GM10266 (cell line): ENCODE results near the gene SFXN3.
A peak's percentile ranks its signal among the peaks of the same experiment; 100 is the strongest.

Source experiments
- DNase-seq: peaks from one replicate; pipeline ENCODE4 v3.0.0; 2012; ENCODE audit errors: extremely low spot score
- TF ChIP-seq, protein P1 (sequence below): IDR thresholded peaks from 2 replicates; pipeline ENCODE4 v1.5.1; 2012; ENCODE audit warnings: mild to moderate bottlenecking, low read depth; ENCODE audit not compliant: control insufficient read depth, insufficient read depth; ENCODE audit errors: missing control alignments

SFXN3 gene

GRCh38 chr10:100997360-100998182, 33.5 kb upstream of the SFXN3 start:
- DNase-seq = peak; percentile 89
- TF ChIP-seq, protein P1, sequence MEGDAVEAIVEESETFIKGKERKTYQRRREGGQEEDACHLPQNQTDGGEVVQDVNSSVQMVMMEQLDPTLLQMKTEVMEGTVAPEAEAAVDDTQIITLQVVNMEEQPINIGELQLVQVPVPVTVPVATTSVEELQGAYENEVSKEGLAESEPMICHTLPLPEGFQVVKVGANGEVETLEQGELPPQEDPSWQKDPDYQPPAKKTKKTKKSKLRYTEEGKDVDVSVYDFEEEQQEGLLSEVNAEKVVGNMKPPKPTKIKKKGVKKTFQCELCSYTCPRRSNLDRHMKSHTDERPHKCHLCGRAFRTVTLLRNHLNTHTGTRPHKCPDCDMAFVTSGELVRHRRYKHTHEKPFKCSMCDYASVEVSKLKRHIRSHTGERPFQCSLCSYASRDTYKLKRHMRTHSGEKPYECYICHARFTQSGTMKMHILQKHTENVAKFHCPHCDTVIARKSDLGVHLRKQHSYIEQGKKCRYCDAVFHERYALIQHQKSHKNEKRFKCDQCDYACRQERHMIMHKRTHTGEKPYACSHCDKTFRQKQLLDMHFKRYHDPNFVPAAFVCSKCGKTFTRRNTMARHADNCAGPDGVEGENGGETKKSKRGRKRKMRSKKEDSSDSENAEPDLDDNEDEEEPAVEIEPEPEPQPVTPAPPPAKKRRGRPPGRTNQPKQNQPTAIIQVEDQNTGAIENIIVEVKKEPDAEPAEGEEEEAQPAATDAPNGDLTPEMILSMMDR = peak; percentile 79

- peak; percentile 85 for DNase-seq
- TF ChIP-seq, protein P1 = no peak
Measured at GRCh38 chr10:100998183-100998990, 32.6 kb upstream of the SFXN3 start.

DNA sequence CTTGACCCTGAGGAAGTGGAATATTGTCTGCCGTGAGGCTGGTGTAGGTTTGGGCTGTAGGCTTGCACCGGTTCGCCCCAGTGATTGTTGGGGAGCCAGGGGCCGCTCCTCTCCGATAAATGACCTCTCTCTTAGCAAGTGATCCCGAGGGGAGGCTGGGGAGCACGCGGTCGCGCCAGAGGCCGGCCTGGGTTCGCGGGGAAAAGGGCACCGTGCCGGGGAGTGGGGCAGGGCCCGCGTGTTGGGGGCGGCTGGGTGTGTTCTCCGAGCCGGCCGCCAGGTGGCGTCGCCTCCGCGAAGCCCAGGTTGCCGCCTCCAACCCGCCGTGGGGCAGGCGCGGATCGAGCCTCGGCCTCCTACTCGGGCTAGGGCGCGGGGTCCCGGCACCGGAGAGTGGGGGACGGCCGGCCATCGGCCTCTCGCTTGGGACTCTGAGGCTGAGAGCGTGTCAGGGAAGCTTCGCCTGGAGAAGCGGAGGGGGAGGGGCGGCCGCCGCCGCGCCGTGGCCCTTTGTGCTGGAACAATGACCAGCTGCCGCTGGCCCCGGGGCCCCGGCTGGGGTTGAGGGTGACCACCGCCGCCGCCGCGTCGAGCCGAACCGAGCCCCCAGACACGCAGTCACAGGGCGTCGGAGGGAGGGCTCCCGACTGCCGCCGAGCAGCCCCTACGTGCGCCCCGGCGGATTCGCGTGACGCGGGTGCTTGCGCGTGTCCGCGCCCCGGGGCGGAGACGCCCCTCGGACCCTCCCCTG, 31.9 kb upstream of the SFXN3 start:
- peak; percentile 96 for DNase-seq
- TF ChIP-seq, protein P1 = peak; percentile 86

DNA sequence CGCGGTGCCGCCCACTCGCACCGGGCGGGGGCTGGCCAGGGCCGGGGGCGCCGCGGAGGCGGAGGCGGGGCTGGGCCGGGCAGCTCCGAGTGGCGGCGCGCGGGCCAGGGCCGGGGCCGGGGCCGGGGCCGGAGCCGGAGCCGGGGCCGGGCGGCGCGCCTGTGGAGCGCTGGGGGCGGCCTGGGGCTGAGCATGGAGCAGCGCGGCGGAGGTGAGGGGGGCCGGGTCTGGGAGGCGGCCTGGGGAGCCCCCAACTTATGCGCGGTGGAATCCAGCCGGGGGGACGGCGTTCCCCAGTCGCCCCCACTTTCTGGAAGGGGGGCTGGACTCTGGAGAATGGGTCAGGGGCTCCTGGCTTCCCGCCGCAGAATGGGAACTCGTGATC, 31.3 kb upstream of the SFXN3 start, which contains the start of gene LZTS2:
TSS of gene LZTS2 (plus strand) at position 67 of the 385 bp plus-strand sequence. CDS start 2,731 bp downstream, outside the sequence.
- DNase-seq = no peak
- TF ChIP-seq, protein P1 = no peak

DNA sequence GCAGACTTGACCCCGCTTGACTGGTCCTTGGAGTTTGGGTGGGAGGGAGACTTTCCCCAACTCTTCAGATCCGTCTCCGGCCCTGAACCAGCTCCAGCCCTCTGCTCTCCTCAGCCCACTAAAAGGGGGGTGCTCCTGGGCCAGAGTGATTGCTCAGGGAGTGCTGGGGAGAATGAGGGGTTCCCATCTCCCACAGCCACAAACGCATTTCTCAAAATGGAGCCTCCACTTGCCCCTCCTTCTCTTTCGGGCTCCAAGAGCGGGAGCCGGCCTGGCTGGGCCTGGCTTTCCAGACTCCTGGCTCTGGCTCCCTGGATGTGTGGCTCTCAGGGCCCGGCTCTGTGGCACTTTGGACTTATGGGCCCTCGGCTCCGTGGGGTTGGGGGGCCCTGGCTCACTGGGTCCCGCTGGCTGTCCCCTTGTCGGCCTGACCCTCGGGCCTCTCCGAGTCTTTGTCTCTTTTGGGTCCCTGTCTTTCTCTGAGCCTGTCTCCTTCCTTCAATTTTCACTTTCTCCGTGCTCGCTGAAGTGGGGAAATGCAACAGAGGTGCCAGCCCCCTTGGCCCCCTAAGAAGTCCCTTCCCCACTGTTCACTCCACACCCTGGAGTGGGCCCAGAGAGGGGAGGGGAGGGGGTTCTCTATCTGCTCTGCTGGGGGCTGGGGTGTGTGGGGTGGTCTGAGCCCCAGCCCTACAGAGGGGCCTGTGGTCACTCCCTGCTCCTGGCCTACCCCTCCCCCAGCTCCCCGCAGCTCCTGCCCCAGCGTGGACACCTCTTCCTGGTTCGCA, 30.7 kb upstream of the SFXN3 start:
- no peak for DNase-seq

More for the DNA sequence above, 30.7 kb upstream of the SFXN3 start:
- TF ChIP-seq, protein P1 = no peak
